Testis (tissue), 2 donors: ENCODE data around the gene GALNT17.

Source experiments
- POLR2A ChIP-seq: fragments of 450-650 bp; IDR thresholded peaks from one replicate; pipeline ENCODE4 v1.6.1; 2017; ENCODE audit warnings: antibody characterized with exemption, mild to moderate bottlenecking, moderate library complexity
- TF ChIP-seq, protein P1 (sequence below), 3 experiments: fragments of 450-650 bp in 2 of 3; fragments of 200-600 bp in 1 of 3; sonication (generic) in 1 of 3; IDR thresholded peaks; one replicate each; pipeline ENCODE4 v1.5.1; 2016 to 2019; ENCODE audit warnings: antibody characterized with exemption in 3 of 3, mild to moderate bottlenecking in 2 of 3, moderate library complexity in 1 of 3

- TF ChIP-seq POLR2A, result no peak
- TF ChIP-seq, protein P1, sequence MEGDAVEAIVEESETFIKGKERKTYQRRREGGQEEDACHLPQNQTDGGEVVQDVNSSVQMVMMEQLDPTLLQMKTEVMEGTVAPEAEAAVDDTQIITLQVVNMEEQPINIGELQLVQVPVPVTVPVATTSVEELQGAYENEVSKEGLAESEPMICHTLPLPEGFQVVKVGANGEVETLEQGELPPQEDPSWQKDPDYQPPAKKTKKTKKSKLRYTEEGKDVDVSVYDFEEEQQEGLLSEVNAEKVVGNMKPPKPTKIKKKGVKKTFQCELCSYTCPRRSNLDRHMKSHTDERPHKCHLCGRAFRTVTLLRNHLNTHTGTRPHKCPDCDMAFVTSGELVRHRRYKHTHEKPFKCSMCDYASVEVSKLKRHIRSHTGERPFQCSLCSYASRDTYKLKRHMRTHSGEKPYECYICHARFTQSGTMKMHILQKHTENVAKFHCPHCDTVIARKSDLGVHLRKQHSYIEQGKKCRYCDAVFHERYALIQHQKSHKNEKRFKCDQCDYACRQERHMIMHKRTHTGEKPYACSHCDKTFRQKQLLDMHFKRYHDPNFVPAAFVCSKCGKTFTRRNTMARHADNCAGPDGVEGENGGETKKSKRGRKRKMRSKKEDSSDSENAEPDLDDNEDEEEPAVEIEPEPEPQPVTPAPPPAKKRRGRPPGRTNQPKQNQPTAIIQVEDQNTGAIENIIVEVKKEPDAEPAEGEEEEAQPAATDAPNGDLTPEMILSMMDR (IDR thresholded peaks at IDR 0.05), result no peak
Observed at GRCh38 chr7:71191771-71192170, 59.8 kb downstream of the GALNT17 start.
